IMR-90 (cell line): ENCODE measurements around the gene KMT2C. TPM values are rescaled to one million over a fixed set of nuclear protein-coding genes. Genes with fewer than 3 reads are reported as not detected.
"Not testable (repeated sequence)": the region's sequence is repeated elsewhere in the genome, so short reads cannot be mapped to it uniquely, and the experiment has no call there.

Source experiments
- ATAC-seq: fragments of 200-7000 bp; cut with Tn5 transposase; 2 replicates; pipeline ENCODE4 v1.9.1; 2020; ENCODE audit warnings: low read depth, mild to moderate bottlenecking, moderate library complexity
- BruUV-seq: library from RNA; stranded (reverse); fragments of 400-500 nt; replicated peaks from 2 replicates; lab custom pipeline; 2021; lab: Mats Ljungman, UMichigan
- CTCF ChIA-PET: fragments of 300-600 bp; formaldehyde crosslinking; extraction: SDS; loops from one replicate; lab custom pipeline; 2021; ENCODE audit warnings: antibody characterized with exemption; lab: Yijun Ruan, JAX
- POLR2A ChIA-PET: fragments of 300-600 bp; sonication (Branson Sonifier 250); formaldehyde crosslinking; loops from one replicate; lab custom pipeline; 2022; ENCODE audit warnings: antibody characterized with exemption; ENCODE audit not compliant: unreplicated experiment; lab: Charles Lee
- DNase-seq: peaks from one replicate; pipeline ENCODE4 v3.0.0; 2013
- H2AFZ ChIP-seq: replicated peaks from 2 replicates; pipeline ENCODE3; 2013; ENCODE audit warnings: low read length, mild to moderate bottlenecking; ENCODE audit not compliant: poor library complexity
- H2AK5ac ChIP-seq: 2 replicates; pipeline ENCODE4 v1.6.1; 2013; ENCODE audit warnings: low read depth, low read length, inconsistent platforms
- H2AK9ac ChIP-seq: replicated peaks from 2 replicates; pipeline ENCODE3; 2013; ENCODE audit warnings: mild to moderate bottlenecking, low read depth, low read length, moderate library complexity; ENCODE audit not compliant: poor library complexity
- H2BK120ac ChIP-seq: 2 replicates; pipeline ENCODE4 v1.6.1; 2013; ENCODE audit warnings: low read depth, low read length, inconsistent platforms
- H2BK15ac ChIP-seq: 3 replicates; pipeline ENCODE4 v1.6.1; 2013; ENCODE audit warnings: low read depth, low read length, inconsistent platforms
- H2BK20ac ChIP-seq: 2 replicates; pipeline ENCODE4 v1.6.1; 2013; ENCODE audit warnings: low read depth, mild to moderate bottlenecking, inconsistent platforms, low read length, moderate library complexity
- H2BK5ac ChIP-seq: 2 replicates; pipeline ENCODE4 v1.6.1; 2013; ENCODE audit warnings: mild to moderate bottlenecking, low read depth, low read length, inconsistent platforms; ENCODE audit not compliant: poor library complexity, severe bottlenecking
- H3K14ac ChIP-seq: replicated peaks from 2 replicates; pipeline ENCODE4 v1.6.1; 2013; ENCODE audit warnings: low read depth, low read length, inconsistent platforms
- H3K18ac ChIP-seq: 2 replicates; pipeline ENCODE4 v1.6.1; 2013; ENCODE audit warnings: low read depth, low read length, control low read depth
- H3K23ac ChIP-seq: 2 replicates; pipeline ENCODE4 v1.6.1; 2013; ENCODE audit warnings: low read depth, low read length, inconsistent platforms
- H3K27ac ChIP-seq: 2 replicates; pipeline ENCODE4 v1.5.1; 2013; ENCODE audit warnings: mild to moderate bottlenecking, control low read depth, low read length; ENCODE audit not compliant: insufficient read depth
- H3K27me3 ChIP-seq: 2 replicates; pipeline ENCODE4 v1.6.1; 2013; ENCODE audit warnings: low read length; ENCODE audit not compliant: control insufficient read depth, insufficient read depth
- H3K36me3 ChIP-seq: 2 replicates; pipeline ENCODE4 v1.6.1; 2013; ENCODE audit warnings: low read length, mixed read lengths; ENCODE audit not compliant: control insufficient read depth, insufficient read depth
- H3K4ac ChIP-seq: 2 replicates; pipeline ENCODE4 v1.6.1; 2013; ENCODE audit warnings: low read depth, low read length, inconsistent platforms
- H3K4me1 ChIP-seq: 2 replicates; pipeline ENCODE4 v1.6.1; 2013; ENCODE audit warnings: low read length, mixed read lengths; ENCODE audit not compliant: control insufficient read depth, insufficient read depth
- H3K4me2 ChIP-seq: 2 replicates; pipeline ENCODE4 v1.6.1; 2013; ENCODE audit warnings: low read depth, mild to moderate bottlenecking, control low read depth, low read length, moderate library complexity
- H3K4me3 ChIP-seq: 2 replicates; pipeline ENCODE4 v1.5.1; 2013; ENCODE audit warnings: low read depth, mild to moderate bottlenecking, control low read depth, low read length, moderate library complexity; ENCODE audit not compliant: insufficient read depth
- H3K56ac ChIP-seq: 2 replicates; pipeline ENCODE4 v1.6.1; 2013; ENCODE audit warnings: low read length, inconsistent platforms; ENCODE audit not compliant: insufficient read depth; ENCODE audit errors: extremely low read depth
- H3K79me1 ChIP-seq, 2 experiments: 2 replicates each; pipeline ENCODE4 v1.6.1; 2013; ENCODE audit warnings: low read length in 2 of 2, inconsistent platforms in 1 of 2, low read depth in 1 of 2
- H3K9ac ChIP-seq: 2 replicates; pipeline ENCODE4 v1.6.1; 2013; ENCODE audit warnings: low read depth, low read length, control low read depth
- H3K9me1 ChIP-seq: 2 replicates; pipeline ENCODE4 v1.6.1; 2013; ENCODE audit warnings: low read length, inconsistent platforms; ENCODE audit not compliant: insufficient read depth
- H3K9me3 ChIP-seq: 2 replicates; pipeline ENCODE4 v1.6.1; 2013; ENCODE audit warnings: low read length; ENCODE audit not compliant: control insufficient read depth, insufficient read depth
- H4K20me1 ChIP-seq: 2 replicates; pipeline ENCODE4 v1.6.1; 2013; ENCODE audit warnings: low read length, inconsistent platforms; ENCODE audit not compliant: insufficient read depth
- H4K5ac ChIP-seq: 2 replicates; pipeline ENCODE4 v1.6.1; 2013; ENCODE audit warnings: mild to moderate bottlenecking, low read depth, low read length, control low read depth
- H4K8ac ChIP-seq, 2 experiments: 2 replicates each; pipeline ENCODE4 v1.6.1; 2013; ENCODE audit warnings: low read depth in 2 of 2, low read length in 2 of 2, control low read depth in 1 of 2, inconsistent platforms in 1 of 2
- H4K91ac ChIP-seq: 2 replicates; pipeline ENCODE4 v1.6.1; 2013; ENCODE audit warnings: low read depth, low read length, inconsistent platforms; ENCODE audit not compliant: insufficient read depth
- WGBS, 2 experiments: methylation state at CpG; one replicate each; pipeline versions ENCODE4 v1.1.5 to v1.1.7; 2013; ENCODE audit warnings: missing lambda C conversion rate in 2 of 2; ENCODE audit not compliant: insufficient read length in 1 of 2; ENCODE audit errors: extremely low coverage in 2 of 2; 5-methylcytosine and 5-hydroxymethylcytosine counted together
- dilution Hi-C: fragments of 300-500 bp; cut with HindIII; formaldehyde crosslinking; loops from one replicate; pipeline ENCODE4 v1.14.3; 2018; ENCODE audit warnings: low sequenced_read_pairs; ENCODE audit not compliant: unreplicated experiment
- in situ Hi-C: fragments of 300-500 bp; cut with MboI; formaldehyde crosslinking; loops from 3 replicates; pipeline ENCODE4 v1.14.3; 2019; ENCODE audit warnings: low sequenced_read_pairs, inconsistent platforms, mixed read lengths
- intact Hi-C: fragments of 100-400 bp; cut with micrococcal nuclease; formaldehyde crosslinking; loops from 2 replicates; pipeline ENCODE4 v1.10.0; 2022
- polyA plus RNA-seq, 3 experiments: library from polyadenylated mRNA; depleted of rRNA; stranded (reverse); fragments of >200 nt; gene quantifications; 2 replicates each; pipeline ENCODE4 v1.2.3, GENCODE V29; 2012; ENCODE audit warnings: low replicate concordance in 1 of 3
- total RNA-seq: library from RNA; depleted of rRNA; stranded (reverse); fragments of >200 nt; gene quantifications from 2 replicates; pipeline ENCODE4 v1.2.3, GENCODE V29; 2012

Gene KMT2C
- total and polyA plus RNA-seq, 2 of the 4 experiments (the other 2 are of a cell fraction), result 8.0 to 23.3 TPM

DNA sequence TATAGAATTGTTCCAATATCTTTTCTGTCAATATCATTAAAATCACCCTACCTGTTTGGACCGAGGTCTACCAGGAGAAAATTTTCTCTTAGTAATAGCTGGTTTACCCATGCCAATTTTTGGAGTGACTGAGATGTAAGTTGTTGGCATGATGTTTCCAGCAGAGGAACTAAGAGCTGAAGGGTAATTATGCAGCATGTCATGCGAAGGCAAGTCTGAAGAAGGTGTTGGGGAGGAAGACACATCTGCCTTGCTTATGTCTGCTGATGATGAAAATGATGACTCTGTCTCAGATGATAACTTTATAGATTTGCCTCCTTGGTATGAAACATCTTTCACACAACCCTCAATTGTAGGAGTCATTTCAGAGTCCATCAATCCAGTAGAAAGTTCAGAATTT is 188.0 kb downstream of the KMT2C start:
- H2AFZ ChIP-seq, CTCF ChIA-PET, H3K18ac ChIP-seq, H2AK9ac ChIP-seq, H3K27ac ChIP-seq, H4K91ac ChIP-seq, H4K5ac ChIP-seq, POLR2A ChIA-PET, H3K27me3 ChIP-seq, H3K36me3 ChIP-seq, H4K8ac ChIP-seq, intact Hi-C loops, H3K79me1 ChIP-seq, H3K4me3 ChIP-seq, H3K9me3 ChIP-seq, H3K23ac ChIP-seq, H4K20me1 ChIP-seq, DNase-seq, H3K4me2 ChIP-seq, H2BK20ac ChIP-seq, H2BK15ac ChIP-seq, dilution Hi-C loops, H2BK5ac ChIP-seq, ATAC-seq, H3K14ac ChIP-seq, H3K9ac ChIP-seq, H3K4ac ChIP-seq, BruUV-seq, H2AK5ac ChIP-seq, H2BK120ac ChIP-seq, in situ Hi-C loops, H3K4me1 ChIP-seq, H3K9me1 ChIP-seq, H3K56ac ChIP-seq: not testable (repeated sequence)
- no CpG with 5 or more reads among the region's 2 CpGs for WGBS, 2 experiments

DNA sequence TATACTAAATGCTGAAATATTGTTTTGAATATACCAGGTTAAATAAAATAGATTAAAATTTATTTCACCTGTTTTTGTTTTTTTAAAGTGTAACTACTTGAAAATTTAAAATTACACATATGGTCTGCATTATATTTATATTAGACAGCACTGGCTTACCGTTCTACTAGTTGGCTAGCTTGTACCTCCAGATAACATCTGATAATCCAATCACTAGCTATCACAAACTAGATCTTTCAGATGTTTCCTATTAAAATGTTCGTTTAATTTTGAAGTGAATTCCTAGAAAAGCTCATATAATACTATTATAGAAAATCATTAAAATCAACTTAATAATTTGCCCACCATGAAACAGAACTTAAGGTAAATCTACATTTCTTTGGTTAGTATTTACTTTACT is 190.4 kb downstream of the KMT2C start:
- H2AFZ ChIP-seq, H3K9me3 ChIP-seq, H2BK20ac ChIP-seq, H2BK5ac ChIP-seq, H2AK9ac ChIP-seq, H3K27me3 ChIP-seq, H3K56ac ChIP-seq, H2BK120ac ChIP-seq, DNase-seq, H3K27ac ChIP-seq, H3K4me2 ChIP-seq, intact Hi-C loops, H3K4me3 ChIP-seq, H3K4ac ChIP-seq, dilution Hi-C loops, H4K8ac ChIP-seq, H4K20me1 ChIP-seq, H4K91ac ChIP-seq, H3K23ac ChIP-seq, H2BK15ac ChIP-seq, H3K4me1 ChIP-seq, H3K9ac ChIP-seq, H2AK5ac ChIP-seq, ATAC-seq, H3K18ac ChIP-seq, in situ Hi-C loops, H4K5ac ChIP-seq, H3K9me1 ChIP-seq, CTCF ChIA-PET, H3K14ac ChIP-seq, POLR2A ChIA-PET, BruUV-seq, H3K36me3 ChIP-seq: not testable (repeated sequence)
- no CpG with 5 or more reads among the region's 2 CpGs for WGBS, 2 experiments
- H3K79me1 ChIP-seq, result 0 out of 4 replicates have a peak, but pooled peaks cover 0 to 11% of the 10 kb centered on the region in 2 experiments
